IPS DF 6.9 (cell line): ENCODE data around the gene SCAI.
"Not testable (repeated sequence)": the region's sequence is repeated elsewhere in the genome, so short reads cannot be mapped to it uniquely, and the experiment has no call there.

Experiments
- DNase-seq: peaks from one replicate; pipeline ENCODE4 v3.0.0-alpha.2; 2013; ENCODE audit warnings: low read depth, low spot score
- H3K27ac ChIP-seq: one replicate; pipeline ENCODE4 v1.5.1; 2013; ENCODE audit warnings: low read length, control low read depth
- H3K27me3 ChIP-seq: 2 replicates; pipeline ENCODE4 v1.6.1; 2013; ENCODE audit warnings: mild to moderate bottlenecking, low read length; ENCODE audit not compliant: control insufficient read depth, insufficient read depth
- H3K36me3 ChIP-seq: 2 replicates; pipeline ENCODE4 v1.6.1; 2013; ENCODE audit warnings: low read length; ENCODE audit not compliant: control insufficient read depth, insufficient read depth
- H3K4me1 ChIP-seq: 2 replicates; pipeline ENCODE4 v1.6.1; 2013; ENCODE audit warnings: low read length; ENCODE audit not compliant: control insufficient read depth, insufficient read depth
- H3K4me3 ChIP-seq: 2 replicates; pipeline ENCODE4 v1.5.1; 2013; ENCODE audit warnings: mild to moderate bottlenecking, low read length
- H3K9me3 ChIP-seq: 2 replicates; pipeline ENCODE4 v1.6.1; 2013; ENCODE audit warnings: low read length, inconsistent platforms; ENCODE audit not compliant: control insufficient read depth, insufficient read depth
- WGBS: extraction: QIAGEN DNeasy Blood & Tissue Kit; methylation state at CpG from one replicate; pipeline ENCODE4 v1.1.7; 2013; ENCODE audit warnings: mixed read lengths, missing lambda C conversion rate; ENCODE audit not compliant: insufficient read length, insufficient coverage; 5-methylcytosine and 5-hydroxymethylcytosine counted together

Gene SCAI

DNA sequence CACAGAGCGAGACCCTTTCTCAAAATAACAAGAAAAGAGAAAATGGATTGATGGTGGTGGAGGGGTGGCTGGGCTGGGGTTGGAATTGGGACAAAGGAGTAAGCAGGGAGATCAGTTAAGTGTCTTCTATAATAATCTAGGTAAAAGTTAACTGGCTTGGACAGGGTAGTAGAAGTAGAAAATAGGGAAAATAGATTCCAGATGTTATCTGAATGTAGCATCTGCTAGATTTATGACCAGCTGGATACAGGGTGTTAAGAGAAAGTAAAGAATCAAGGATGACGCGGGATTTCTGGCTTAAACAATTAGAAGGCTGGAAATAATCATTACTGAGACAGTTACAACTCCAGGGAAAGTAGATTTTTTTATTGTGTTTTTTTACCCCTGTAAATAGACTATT is 33.3 kb upstream of the SCAI start:
- no peak overlapping the region for H3K4me3 ChIP-seq
- H3K9me3 ChIP-seq = no peaks in the 10 kb centered on the region
- DNase-seq = no peak
- H3K36me3 ChIP-seq = no peaks in the 10 kb centered on the region
- WGBS = no CpG with 5 or more reads among the region's 3 CpGs
- H3K4me1 ChIP-seq = no peaks in the 10 kb centered on the region
- no peaks in the 10 kb centered on the region for H3K27me3 ChIP-seq
- no peak overlapping the region for H3K27ac ChIP-seq

DNA sequence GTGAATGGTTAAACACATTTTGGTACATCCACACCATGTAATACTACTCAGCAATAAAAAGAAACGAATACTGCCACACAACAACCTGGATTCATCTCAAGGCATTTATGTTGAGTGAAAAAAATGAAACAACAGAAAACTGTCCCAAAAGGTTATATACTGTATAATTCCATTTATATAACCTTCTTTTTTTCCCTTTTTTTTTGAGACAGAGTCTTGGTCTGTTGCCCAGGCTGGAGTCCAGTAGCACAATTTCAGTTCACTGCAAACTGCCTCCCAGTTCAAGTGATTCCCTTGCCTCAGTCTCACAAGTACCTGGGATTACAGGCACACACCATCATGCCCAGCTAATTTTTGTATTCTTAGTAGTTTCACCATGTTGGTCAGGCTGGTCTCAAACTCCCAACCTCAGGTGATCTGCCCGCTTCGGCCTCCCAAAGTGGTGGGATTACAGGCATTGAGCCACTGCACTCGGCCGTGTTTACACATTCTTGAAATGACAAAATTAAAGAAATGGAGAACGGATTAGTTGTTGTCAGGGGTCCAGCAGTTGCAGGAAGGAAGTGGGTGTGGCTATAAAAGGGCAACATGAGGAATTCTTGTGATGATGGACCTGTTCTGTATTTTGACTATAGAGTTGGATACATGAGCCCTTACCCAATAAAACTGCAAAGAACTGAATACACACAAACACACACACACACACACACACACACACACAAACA is 28.9 kb upstream of the SCAI start:
- Histone ChIP-seq H3K36me3 (peaks cover 2% of the 10 kb centered on the region; the same call in 1 of the 2 replicates), H3K27me3 (no peaks in the 10 kb centered on the region), H3K4me1 (no peaks in the 10 kb centered on the region), H3K9me3 (no peaks in the 10 kb centered on the region), H3K4me3 (no peak overlapping the region), H3K27ac (no peak overlapping the region)
- no peak for DNase-seq
- no CpG with 5 or more reads among the region's 6 CpGs for WGBS

- Histone ChIP-seq H3K4me1 (no peaks in the 10 kb centered on the region), H3K27me3 (no peaks in the 10 kb centered on the region), H3K9me3 (no peaks in the 10 kb centered on the region), H3K36me3 (peaks cover 2% of the 10 kb centered on the region; the same call in 1 of the 2 replicates), H3K4me3 (no peak overlapping the region), H3K27ac (no peak overlapping the region)
- DNase-seq = no peak
Measured at GRCh38 chr9:125169895-125170294, 26.6 kb upstream of the SCAI start.

DNA sequence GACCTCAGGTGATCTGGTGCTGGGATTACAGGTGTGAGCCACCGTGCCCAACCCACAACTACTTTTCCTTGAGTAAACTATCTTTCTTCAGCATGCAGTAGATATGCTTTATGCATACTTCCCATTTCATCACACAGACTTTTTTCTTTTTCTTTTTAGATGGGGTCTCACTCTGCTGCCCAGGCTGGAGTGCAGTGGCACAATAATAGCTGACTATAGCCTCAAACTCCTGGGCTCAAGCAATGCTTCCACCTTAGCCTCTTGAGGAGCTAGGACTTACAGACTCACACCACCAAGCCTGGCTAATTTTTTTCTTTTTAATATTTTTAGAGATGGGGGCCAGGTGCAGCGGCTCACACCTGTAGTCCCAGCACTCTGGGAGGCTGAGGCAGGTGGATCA is 23.4 kb upstream of the SCAI start:
- no CpG with 5 or more reads among the region's 2 CpGs for WGBS
- H3K4me1 ChIP-seq = no peaks in the 10 kb centered on the region
- H3K4me3 ChIP-seq = no peak overlapping the region
- no peaks in the 10 kb centered on the region for H3K9me3 ChIP-seq
- DNase-seq = no peak
- peaks cover 2% of the 10 kb centered on the region; the same call in 1 of the 2 replicates for H3K36me3 ChIP-seq
- no peak overlapping the region for H3K27ac ChIP-seq
- H3K27me3 ChIP-seq = no peaks in the 10 kb centered on the region

GRCh38 chr9:125162891-125163290 is 19.6 kb upstream of the SCAI start:
- not testable (repeated sequence) for H3K4me1 ChIP-seq, H3K27me3 ChIP-seq, H3K27ac ChIP-seq, H3K9me3 ChIP-seq, H3K4me3 ChIP-seq, H3K36me3 ChIP-seq, DNase-seq
- no CpG with 5 or more reads among the region's 6 CpGs for WGBS

DNA sequence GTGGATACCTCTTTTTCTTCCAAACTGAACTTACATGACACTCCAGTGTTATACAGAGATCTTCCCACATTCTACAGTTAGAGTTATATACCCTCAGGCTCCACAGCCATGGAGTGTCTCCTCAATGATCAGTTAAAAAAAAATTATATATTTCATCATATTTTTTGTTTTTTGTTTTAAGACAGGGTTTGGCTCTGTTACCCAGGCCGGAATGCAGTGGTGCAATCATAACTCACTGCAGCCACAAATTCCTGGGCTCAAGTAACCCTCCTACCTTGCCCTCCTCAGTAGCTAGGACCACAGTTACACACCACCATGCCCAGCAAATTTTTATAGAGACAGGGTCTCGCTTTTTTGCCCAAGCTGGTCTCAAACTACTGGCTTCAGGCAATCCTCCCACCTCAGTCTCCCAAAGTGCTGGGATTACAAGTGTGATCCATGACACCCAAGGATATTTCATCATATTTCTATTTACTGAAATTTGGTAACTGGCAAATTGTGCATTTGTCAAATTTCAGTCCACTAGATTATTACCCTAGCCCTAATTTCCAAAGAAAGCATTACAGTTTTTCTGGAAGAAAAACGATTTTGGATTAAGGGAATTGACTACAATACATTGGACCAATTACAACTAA is 18.1 kb upstream of the SCAI start:
- Histone ChIP-seq H3K27me3 (no peaks in the 10 kb centered on the region), H3K36me3 (no peaks in the 10 kb centered on the region), H3K27ac (no peak overlapping the region), H3K4me1 (no peaks in the 10 kb centered on the region), H3K9me3 (no peaks in the 10 kb centered on the region), H3K4me3 (no peak overlapping the region)
- no peak for DNase-seq
- no CpG with 5 or more reads among the region's 3 CpGs for WGBS

GRCh38 chr9:125160750-125161149 is 17.4 kb upstream of the SCAI start:
- H3K36me3 ChIP-seq = no peaks in the 10 kb centered on the region
- no peak for DNase-seq
- H3K9me3 ChIP-seq = no peaks in the 10 kb centered on the region
- H3K27ac ChIP-seq = no peak overlapping the region
- H3K27me3 ChIP-seq = no peaks in the 10 kb centered on the region
- no peak overlapping the region for H3K4me3 ChIP-seq
- H3K4me1 ChIP-seq = no peaks in the 10 kb centered on the region

DNA sequence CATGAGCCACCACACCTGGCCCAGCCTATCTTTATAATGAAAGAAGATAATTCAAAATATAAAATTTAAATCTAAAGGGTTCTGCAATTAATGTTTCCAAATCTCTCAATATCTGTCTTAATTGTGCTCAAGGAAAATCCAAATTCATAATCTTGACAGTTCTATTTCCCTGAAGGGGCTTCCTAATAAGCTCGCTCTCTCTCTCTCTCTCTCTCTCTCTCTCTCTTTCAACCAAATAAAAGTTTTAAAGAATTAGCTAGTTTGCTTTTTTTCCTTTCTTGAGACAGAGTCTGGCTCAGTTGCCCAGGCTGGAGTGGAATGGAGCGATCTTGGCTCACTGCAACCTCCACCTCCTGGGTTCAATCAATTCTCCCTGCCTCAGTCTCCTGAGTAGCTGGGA is 13.2 kb upstream of the SCAI start:
- H3K27me3 ChIP-seq = no peaks in the 10 kb centered on the region
- DNase-seq = no peak
- WGBS = no CpG with 5 or more reads among the region's 2 CpGs
- no peaks in the 10 kb centered on the region for H3K9me3 ChIP-seq
- H3K36me3 ChIP-seq = peaks cover 2% of the 10 kb centered on the region; the same call in 1 of the 2 replicates
- no peak overlapping the region for H3K4me3 ChIP-seq
- no peak overlapping the region for H3K27ac ChIP-seq
- H3K4me1 ChIP-seq = peaks cover 4% of the 10 kb centered on the region; the same call in 1 of the 2 replicates

GRCh38 chr9:125153712-125154367 is 10.5 kb upstream of the SCAI start:
- WGBS = no CpG with 5 or more reads among the region's 4 CpGs
- DNase-seq = no peak
- H3K4me1 ChIP-seq = peaks cover 4% of the 10 kb centered on the region; the same call in 1 of the 2 replicates
- H3K9me3 ChIP-seq = no peaks in the 10 kb centered on the region
- H3K27me3 ChIP-seq = no peaks in the 10 kb centered on the region
- H3K36me3 ChIP-seq = peaks cover 9% of the 10 kb centered on the region; the same call in 1 of the 2 replicates
- no peak overlapping the region for H3K27ac ChIP-seq
- H3K4me3 ChIP-seq = no peak overlapping the region

GRCh38 chr9:125151730-125152129 is 8.4 kb upstream of the SCAI start:
- no CpG with 5 or more reads among the region's 2 CpGs for WGBS
- H3K4me1 ChIP-seq = peaks cover 4% of the 10 kb centered on the region; the same call in 1 of the 2 replicates
- H3K4me3 ChIP-seq = no peak overlapping the region
- no peak overlapping the region for H3K27ac ChIP-seq
- no peak for DNase-seq
- H3K36me3 ChIP-seq = peaks cover 9% of the 10 kb centered on the region; the same call in 1 of the 2 replicates
- no peaks in the 10 kb centered on the region for H3K27me3 ChIP-seq
- H3K9me3 ChIP-seq = no peaks in the 10 kb centered on the region
